ENCODE results near the gene PSMG4. TPM values are rescaled to one million over a fixed set of nuclear protein-coding genes. Genes with fewer than 3 reads are reported as not detected.

PSMG4 gene
- total and polyA plus RNA-seq, 5 experiments from 2014 or later = 39.2 to 69.4 (median 66.4) TPM

DNA sequence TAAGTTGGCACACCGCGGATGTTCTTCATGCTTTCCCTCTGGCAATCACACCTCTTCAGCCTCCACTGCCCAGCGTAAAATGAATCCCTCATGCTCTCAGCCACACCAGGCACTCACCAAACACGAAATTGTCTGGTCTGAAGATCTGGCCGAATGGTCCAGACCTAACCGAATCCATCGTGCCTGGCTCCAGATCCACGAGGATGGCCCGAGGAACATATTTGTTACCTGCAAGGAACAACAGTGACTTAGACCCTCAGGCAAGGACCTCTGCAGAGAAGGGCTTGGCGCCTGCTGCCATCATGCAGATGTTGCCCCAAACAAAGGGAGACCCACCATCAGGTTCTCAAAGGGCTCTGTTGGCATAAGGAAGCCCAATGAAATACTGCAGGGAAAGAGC lies 32.7 kb upstream of the PSMG4 start:
- Mint-ChIP-seq H3K4me3 (peak overlapping the region in 4 of 10 donors; percentile 50 to 80 (median 74)), H3K27me3 (peaks cover 26 to 60% (median 41%) of the 10 kb centered on the region in 5 donors), H3K27ac (peak overlapping the region in 1 of 10 donors; percentile 46), H3K9me3 (peaks cover 0 to 10% (median 0%) of the 10 kb centered on the region in 9 donors), H3K4me1 (peaks cover 17 to 46% (median 36%) of the 10 kb centered on the region in 4 donors), H3K36me3 (peaks cover 0 to 3% (median 0%) of the 10 kb centered on the region in 3 donors)
- DNase-seq (no peak), ATAC-seq (no peak)
- POLR2A ChIA-PET = no interaction called here

DNA sequence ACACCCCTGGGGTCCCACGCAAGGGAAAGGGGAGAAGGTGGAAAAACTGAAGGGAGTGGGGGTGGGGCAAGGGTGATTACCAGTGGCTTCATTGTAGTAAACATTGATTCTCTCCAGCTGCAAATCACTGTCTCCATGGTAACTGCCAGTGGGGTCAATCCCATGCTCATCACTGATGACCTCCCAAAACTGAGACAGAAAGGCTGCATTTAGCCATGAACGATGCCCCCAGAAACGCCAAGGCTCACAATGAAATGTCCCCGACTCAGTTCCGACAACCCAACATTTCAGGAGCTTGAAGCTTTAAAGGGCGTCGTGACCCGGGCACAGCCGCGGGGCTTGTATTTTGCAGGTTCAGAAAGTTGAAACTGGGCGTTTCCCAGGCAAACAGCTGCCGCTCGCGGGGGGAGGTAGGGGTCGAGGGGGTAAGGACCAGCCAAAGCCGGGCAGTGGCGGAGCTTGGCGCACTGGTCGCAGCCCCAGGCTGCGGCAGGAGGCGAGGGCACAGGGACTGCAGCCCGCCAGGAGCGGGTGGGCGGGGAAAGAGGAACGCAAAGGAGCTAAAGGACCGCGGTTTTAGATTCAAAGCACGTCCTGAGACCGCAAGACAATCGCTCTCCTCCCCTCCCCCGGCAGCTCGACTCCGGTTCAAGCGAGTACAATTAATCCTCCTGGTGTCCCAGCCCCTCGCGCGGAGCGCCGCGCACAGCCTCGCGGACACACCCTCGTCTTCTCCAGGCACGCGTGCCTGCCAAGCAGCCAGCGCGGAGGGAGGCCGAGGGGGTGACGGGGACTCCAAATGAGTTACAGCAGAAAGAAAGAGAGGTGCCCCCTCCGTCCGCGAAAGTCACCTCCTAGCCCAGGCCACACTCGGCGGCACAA lies 32.0 kb upstream of the PSMG4 start:
- DNase-seq (peak in 4 of 10 donors; percentile 15 to 30 (median 22)), ATAC-seq (peak; percentile 31 to 45)
- peaks cover 0 to 3% (median 0%) of the 10 kb centered on the region in 3 donors for H3K36me3 Mint-ChIP-seq
- peaks cover 20 to 53% (median 42%) of the 10 kb centered on the region in 4 donors for H3K4me1 Mint-ChIP-seq
- H3K9me3 Mint-ChIP-seq = peaks cover 0 to 7% (median 0%) of the 10 kb centered on the region in 9 donors
- POLR2A ChIA-PET = no interaction called here
- H3K27ac Mint-ChIP-seq = peak overlapping the region in 3 of 10 donors; percentile 18 to 47 (median 29)
- peaks cover 26 to 67% (median 46%) of the 10 kb centered on the region in 5 donors for H3K27me3 Mint-ChIP-seq
- H3K4me3 Mint-ChIP-seq = peak overlapping the region; percentile 57 to 90 (median 74)

DNA sequence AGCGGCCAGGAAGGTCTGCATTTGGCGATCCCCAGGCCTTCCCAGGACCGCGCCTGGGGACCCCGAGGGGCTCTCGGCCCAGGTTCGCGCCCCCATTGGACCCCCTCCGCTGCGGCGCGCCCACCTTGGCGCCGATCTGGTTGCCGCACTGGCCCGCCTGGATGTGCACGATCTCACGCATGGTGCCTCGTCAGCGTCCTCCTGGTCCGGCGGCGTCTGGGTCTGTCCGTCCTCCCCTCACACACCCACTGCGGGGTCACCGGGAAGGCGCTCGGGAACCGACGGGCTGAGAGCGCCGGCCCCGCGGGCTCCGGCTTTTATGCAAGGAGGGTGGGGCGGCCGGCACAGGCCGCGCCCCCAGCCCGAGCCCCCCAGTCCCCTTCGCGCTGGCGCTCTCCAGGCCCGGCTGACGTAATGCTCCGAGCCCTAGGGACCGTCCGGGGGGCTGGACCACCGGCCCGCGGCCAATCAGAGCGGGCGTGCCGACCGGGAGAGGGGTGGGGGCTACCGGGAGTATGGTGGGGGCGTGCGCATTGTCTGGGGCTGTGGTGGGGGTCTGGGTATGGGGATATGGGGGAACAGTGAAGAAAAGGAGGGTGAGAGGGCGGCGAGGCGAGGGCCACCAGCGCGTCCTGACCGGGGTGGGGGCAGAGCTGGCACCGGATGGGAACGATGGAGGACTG lies 31.2 kb upstream of the PSMG4 start, which contains the start of gene TUBB2B:
Gene TUBB2B (minus strand): TSS at position 291 of the 683 bp plus-strand sequence. CDS start 110 bp downstream, at position 181.
- POLR2A ChIA-PET = no interaction called here
- Mint-ChIP-seq H3K4me3 (peak within 1 kb of the TSS; percentile 61 to 96 (median 76)), H3K27me3 (peaks cover 32 to 74% (median 52%) of the 10 kb centered on the region in 5 donors), H3K36me3 (peaks cover 0 to 3% (median 0%) of the 10 kb centered on the region in 3 donors), H3K4me1 (peaks cover 22 to 58% (median 47%) of the 10 kb centered on the region in 4 donors), H3K27ac (peak within 1 kb of the TSS in 4 of 10 donors; percentile 29 to 85 (median 54)), H3K9me3 (peaks cover 0 to 4% (median 0%) of the 10 kb centered on the region in 9 donors)
- DNase-seq (no peak), ATAC-seq (peak in 1 of 2 donors; percentile 15)

DNA sequence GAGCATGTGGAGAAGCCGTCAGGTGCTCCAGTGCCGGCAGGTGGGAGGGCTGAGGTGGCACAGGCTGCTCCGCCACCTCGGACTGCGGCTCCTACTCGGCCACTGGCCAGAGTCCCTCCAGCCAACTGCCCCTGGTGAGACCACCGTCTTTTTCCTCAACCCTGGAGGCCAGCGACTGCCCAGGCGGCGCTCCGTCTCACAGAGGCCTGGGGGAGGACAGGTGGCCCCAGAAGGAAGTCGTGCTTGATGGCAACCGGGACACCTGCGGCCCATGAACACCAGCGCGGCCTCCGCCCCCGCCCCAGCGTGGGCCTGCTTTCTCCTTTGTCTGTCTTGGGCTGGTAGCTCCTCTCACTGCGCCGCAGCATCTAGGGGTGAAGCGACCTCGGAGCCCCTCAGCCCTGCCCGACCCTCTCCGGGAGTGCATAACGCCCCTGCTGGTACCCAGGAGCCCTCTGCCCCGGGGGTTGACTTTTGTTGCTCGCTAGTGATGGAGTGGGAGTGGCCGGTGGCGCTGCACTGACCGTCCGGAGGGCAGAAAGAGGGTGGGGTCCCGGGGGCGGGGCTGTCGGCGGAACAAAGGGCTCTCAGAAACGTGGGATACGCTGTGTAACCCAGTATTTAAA lies 30.6 kb upstream of the PSMG4 start:
- Mint-ChIP-seq H3K9me3 (peaks cover 0 to 4% (median 0%) of the 10 kb centered on the region in 9 donors), H3K27ac (peak overlapping the region in 2 of 10 donors; percentile 62 to 85), H3K4me1 (peaks cover 22 to 58% (median 47%) of the 10 kb centered on the region in 4 donors), H3K27me3 (peaks cover 37 to 81% (median 59%) of the 10 kb centered on the region in 5 donors), H3K36me3 (peaks cover 0 to 3% (median 0%) of the 10 kb centered on the region in 3 donors), H3K4me3 (peak overlapping the region; percentile 54 to 96 (median 76))
- POLR2A ChIA-PET = no interaction called here
- DNase-seq (peak in 4 of 10 donors; percentile 13 to 34 (median 33)), ATAC-seq (peak; percentile 43 to 45)

DNA sequence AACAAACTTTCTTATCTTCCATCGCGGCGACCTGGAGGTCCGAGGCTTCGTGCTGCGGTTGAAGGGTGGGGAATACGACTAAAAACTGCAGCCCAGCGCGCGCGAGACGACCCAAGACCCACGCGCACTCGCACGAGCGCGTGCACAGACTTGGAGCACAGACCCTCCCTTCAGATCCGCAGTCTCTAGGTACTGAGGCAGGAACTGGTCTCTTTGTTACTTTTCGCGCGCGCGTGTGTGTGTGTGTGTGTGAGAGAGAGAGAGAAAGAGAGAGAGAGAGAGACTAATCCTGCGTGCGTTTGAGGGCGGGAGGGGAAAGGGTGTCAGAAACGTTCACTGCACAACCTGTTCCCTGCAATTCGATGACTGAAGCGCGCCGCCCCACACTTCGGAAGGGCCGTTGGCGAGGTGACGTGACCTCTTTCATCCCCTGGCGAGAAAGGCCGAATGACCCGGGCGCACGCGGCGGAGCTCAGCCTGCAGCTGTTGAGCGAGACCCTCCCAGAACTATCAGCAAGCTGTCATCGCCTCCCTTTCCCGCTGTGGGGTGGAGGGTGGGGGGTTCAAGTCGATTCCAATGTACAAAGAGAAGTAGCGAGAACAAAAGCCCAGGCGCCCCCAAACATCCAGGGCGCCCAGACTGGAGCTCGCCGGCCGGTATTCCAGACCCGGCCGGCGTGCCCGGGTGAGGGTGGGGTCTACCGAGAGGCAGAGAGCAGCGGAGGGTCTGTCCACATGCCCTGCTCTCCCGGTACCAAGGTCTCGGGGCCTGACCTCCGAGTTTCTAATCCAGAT lies 29.8 kb upstream of the PSMG4 start:
- Mint-ChIP-seq H3K27ac (peak overlapping the region in 7 of 10 donors; percentile 5 to 90 (median 74)), H3K9me3 (peaks cover 0 to 4% (median 0%) of the 10 kb centered on the region in 9 donors), H3K36me3 (peaks cover 0 to 3% (median 0%) of the 10 kb centered on the region in 3 donors), H3K27me3 (peaks cover 43 to 87% (median 62%) of the 10 kb centered on the region in 5 donors), H3K4me1 (peaks cover 22 to 58% (median 47%) of the 10 kb centered on the region in 4 donors), H3K4me3 (peak overlapping the region; percentile 72 to 96 (median 86))
- POLR2A ChIA-PET = interaction anchor here (1.3 to 1.4 kb wide), 2 partner anchors 9 to 31 kb away, joined by 3 read pairs; partner anchors contain the start of gene PSMG4
- DNase-seq (peak in 8 of 10 donors; percentile 20 to 83 (median 38)), ATAC-seq (peak; percentile 43 to 50)

DNA sequence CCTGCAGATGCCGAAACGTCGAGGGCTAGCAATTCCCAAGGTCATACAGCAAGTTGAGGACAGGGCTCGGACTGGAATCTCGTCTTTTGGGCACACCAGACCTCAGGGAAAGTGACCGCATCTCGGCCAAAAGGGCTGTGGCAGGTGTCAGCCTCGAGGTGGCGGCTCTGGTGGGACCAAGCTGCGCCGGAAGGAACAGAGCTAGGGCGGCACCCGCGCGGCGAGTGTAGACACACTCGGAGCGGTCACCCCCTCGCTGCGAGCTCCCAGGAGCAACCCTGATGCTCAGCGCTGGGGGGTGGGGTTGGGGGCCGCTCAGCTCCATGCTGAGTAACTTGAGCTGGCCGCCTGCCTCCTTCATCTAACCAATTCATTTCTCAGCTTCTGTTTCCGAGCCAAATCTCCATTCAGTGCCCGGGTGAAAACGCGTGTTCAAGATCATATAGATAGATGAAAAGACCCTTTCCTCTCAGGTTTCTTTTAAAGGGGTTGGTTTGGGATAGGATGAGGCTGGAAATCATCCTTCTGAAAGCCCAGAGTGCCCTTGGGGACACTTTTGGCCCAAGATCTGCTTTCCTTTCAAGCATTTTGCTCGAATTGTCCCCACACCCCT lies 29.1 kb upstream of the PSMG4 start:
- POLR2A ChIA-PET = interaction anchor here (1.3 to 1.4 kb wide), 2 partner anchors 9 to 30 kb away, joined by 3 read pairs; partner anchors contain the start of gene PSMG4
- Mint-ChIP-seq H3K36me3 (peaks cover 0 to 3% (median 0%) of the 10 kb centered on the region in 3 donors), H3K4me3 (peak overlapping the region; percentile 56 to 96 (median 84)), H3K27me3 (peaks cover 46 to 87% (median 65%) of the 10 kb centered on the region in 5 donors), H3K27ac (peak overlapping the region in 1 of 10 donors; percentile 18), H3K4me1 (peaks cover 22 to 58% (median 47%) of the 10 kb centered on the region in 4 donors), H3K9me3 (peaks cover 0 to 4% (median 0%) of the 10 kb centered on the region in 9 donors)
- DNase-seq (peak in 2 of 10 donors; percentile 27 to 33), ATAC-seq (peak; percentile 38 to 53)

DNA sequence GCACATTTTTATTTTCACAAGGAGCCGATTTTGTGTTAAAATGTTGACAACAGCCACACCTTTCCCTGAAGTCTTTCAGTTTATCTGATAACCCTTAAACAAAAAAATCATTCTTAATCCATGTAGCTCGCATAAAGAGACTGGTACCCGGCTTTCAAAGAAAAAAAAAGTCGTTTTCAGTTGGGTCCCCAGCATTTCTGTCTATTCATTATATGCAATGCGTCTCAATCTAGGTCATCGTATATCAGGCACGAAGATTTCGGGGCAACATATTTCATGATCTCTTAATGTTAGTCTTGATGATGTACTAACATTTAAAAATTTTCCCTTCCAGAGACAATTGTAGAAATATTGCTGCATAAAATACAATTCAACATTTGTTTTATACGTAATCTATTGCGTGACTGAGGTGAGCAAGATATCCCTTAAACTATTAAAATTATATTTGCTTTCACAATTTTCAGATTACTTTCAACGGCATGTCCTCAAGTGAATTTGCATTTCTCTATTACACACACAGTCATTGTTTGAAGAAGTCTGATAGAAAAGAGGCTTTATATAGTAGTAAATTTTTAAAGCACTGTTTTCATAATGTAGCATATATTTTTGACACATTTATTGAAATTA lies 28.4 kb upstream of the PSMG4 start:
- DNase-seq = no peak
- Mint-ChIP-seq H3K4me1 (peaks cover 22 to 58% (median 47%) of the 10 kb centered on the region in 4 donors), H3K4me3 (peak overlapping the region; percentile 56 to 96 (median 79)), H3K27ac (no peak overlapping the region), H3K9me3 (peaks cover 0 to 4% (median 0%) of the 10 kb centered on the region in 9 donors), H3K27me3 (peaks cover 46 to 93% (median 68%) of the 10 kb centered on the region in 5 donors), H3K36me3 (peaks cover 0 to 3% (median 0%) of the 10 kb centered on the region in 3 donors)
- no peak for ATAC-seq
- POLR2A ChIA-PET = no interaction called here

DNA sequence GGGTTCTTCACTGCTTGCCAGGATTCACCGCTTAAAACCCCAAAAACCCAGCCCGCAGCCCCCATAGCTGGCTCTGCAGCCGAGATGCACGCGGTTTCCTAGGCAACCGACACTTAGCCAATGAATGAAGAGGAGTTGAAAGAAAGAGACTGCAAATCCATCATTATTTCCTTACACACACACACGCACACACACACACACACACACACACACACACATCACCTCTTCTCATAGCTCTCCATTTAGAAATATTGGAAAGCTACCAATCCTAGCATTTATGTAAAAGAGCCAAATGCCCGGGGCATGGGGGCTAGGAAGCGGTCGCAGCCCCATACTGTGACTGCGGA lies 27.9 kb upstream of the PSMG4 start:
- POLR2A ChIA-PET = interaction anchor here (0.9 kb wide), 1 partner anchor 28 kb away, joined by 3 read pairs; the partner anchor contains the start of gene PSMG4
- Mint-ChIP-seq H3K4me3 (peak overlapping the region; percentile 28 to 96 (median 62)), H3K27ac (peak overlapping the region in 1 of 10 donors; percentile 29), H3K9me3 (peaks cover 0 to 4% (median 0%) of the 10 kb centered on the region in 9 donors), H3K4me1 (peaks cover 22 to 58% (median 47%) of the 10 kb centered on the region in 4 donors), H3K36me3 (peaks cover 0 to 3% (median 0%) of the 10 kb centered on the region in 3 donors), H3K27me3 (peaks cover 44 to 93% (median 69%) of the 10 kb centered on the region in 5 donors)
- ATAC-seq (no peak), DNase-seq (peak in 1 of 10 donors; percentile 10)

DNA sequence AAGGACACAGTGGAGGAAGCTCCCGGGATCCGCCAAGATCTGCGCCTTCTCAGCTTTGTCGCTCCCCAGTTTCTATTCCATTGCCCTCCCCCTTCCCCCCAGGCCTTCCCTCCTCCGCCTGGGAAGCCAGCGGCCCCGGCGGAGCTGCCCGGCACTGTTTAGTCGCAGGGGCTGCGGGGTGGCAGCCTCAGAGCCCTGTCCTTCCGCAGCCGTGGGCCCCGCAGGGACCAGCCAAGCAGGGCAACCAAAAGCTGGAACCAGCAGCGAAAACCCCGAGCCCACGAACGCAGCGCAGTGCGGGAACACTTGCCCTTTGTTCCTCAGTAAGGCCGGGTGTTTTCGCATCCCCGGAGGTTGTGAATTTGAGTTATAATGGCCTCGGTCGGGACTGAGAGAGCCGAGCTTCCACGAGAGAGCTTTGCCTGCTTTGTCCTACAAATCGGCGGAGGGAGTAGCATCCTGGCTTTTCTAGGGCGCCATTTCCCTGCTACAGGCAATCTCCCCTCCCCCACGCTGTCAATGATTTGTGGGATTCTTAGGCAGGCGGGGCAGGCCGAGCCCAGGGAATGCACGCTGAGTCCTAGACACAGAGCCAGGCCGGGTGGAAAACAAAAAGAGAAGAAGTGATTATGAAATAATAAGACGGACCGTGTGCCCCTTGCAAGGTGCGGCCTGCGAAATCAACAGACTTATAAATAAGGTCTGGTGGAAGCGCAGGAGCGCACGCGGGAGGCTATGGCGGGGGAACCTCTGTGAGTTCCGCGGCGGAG lies 27.3 kb upstream of the PSMG4 start:
- DNase-seq = peak in 1 of 10 donors; percentile 7
- Mint-ChIP-seq H3K9me3 (peaks cover 0 to 4% (median 0%) of the 10 kb centered on the region in 9 donors), H3K36me3 (peaks cover 0 to 3% (median 0%) of the 10 kb centered on the region in 3 donors), H3K4me3 (peak overlapping the region; percentile 16 to 96 (median 74)), H3K4me1 (peaks cover 22 to 56% (median 46%) of the 10 kb centered on the region in 4 donors), H3K27me3 (peaks cover 44 to 93% (median 71%) of the 10 kb centered on the region in 5 donors), H3K27ac (peak overlapping the region in 1 of 10 donors; percentile 34)
- POLR2A ChIA-PET = interaction anchor here (0.9 kb wide), 1 partner anchor 27 kb away, joined by 3 read pairs; the partner anchor contains the start of gene PSMG4
- peak; percentile 11 for ATAC-seq

Data from naive thymus-derived CD8-positive, alpha-beta T cell (primary cell).